CD14-positive monocyte (primary cell): ENCODE results near the gene KHDC4. TPM values are rescaled to one million over a fixed set of nuclear protein-coding genes. Genes with fewer than 3 reads are reported as not detected.

ENCODE experiments used
- DNase-seq, 3 donors: peaks; one replicate each; pipeline ENCODE4 v3.0.0-alpha.2; 2011 to 2022
- H2AFZ ChIP-seq: 2 replicates; pipeline ENCODE4 v1.6.0; 2012; ENCODE audit warnings: mild to moderate bottlenecking, low read depth, low read length, inconsistent platforms; ENCODE audit not compliant: insufficient read depth, poor library complexity, severe bottlenecking
- H3K27ac ChIP-seq, 2 donors: 1 replicate in 1 of 2; 2 replicates in 1 of 2; pipeline ENCODE4 v1.5.1; 2012 to 2013; ENCODE audit warnings: low read length in 2 of 2, control low read depth in 1 of 2, inconsistent platforms in 1 of 2, low read depth in 1 of 2, mild to moderate bottlenecking in 1 of 2
- H3K27me3 ChIP-seq, 2 donors: one replicate each; pipeline versions ENCODE4 v1.6.0 to v1.6.1; 2011 to 2013; ENCODE audit warnings: low read length in 2 of 2; ENCODE audit not compliant: control insufficient read depth in 2 of 2, insufficient read depth in 2 of 2
- H3K36me3 ChIP-seq, 2 donors: replicated peaks in 1 of 2; 1 replicate in 1 of 2; 2 replicates in 1 of 2; pipeline versions ENCODE4 v1.5.1 to v1.6.1; 2012 to 2013; ENCODE audit warnings: low read length in 2 of 2, control low read depth in 1 of 2, inconsistent platforms in 1 of 2, mild to moderate bottlenecking in 1 of 2; ENCODE audit not compliant: insufficient read depth in 2 of 2, control insufficient read depth in 1 of 2
- H3K4me1 ChIP-seq, 2 donors: 1 replicate in 1 of 2; 2 replicates in 1 of 2; pipeline versions ENCODE4 v1.5.1 to v1.6.1; 2012 to 2013; ENCODE audit warnings: low read length in 2 of 2, control low read depth in 1 of 2, inconsistent platforms in 1 of 2, mild to moderate bottlenecking in 1 of 2, moderate library complexity in 1 of 2; ENCODE audit not compliant: insufficient read depth in 2 of 2, control insufficient read depth in 1 of 2
- H3K4me2 ChIP-seq: replicated peaks from 2 replicates; pipeline ENCODE3; 2012; ENCODE audit warnings: low read length, moderate library complexity, mild to moderate bottlenecking; ENCODE audit not compliant: poor library complexity, severe bottlenecking; ENCODE audit errors: extremely low read depth
- H3K4me3 ChIP-seq, 3 experiments: fragments of 200-600 bp in 1 of 3; sonication (generic) in 1 of 3; replicated peaks in 1 of 3; 1 replicate in 2 of 3; 2 replicates in 1 of 3; pipeline ENCODE4 v1.5.1; 2011 to 2013; ENCODE audit warnings: low read length in 3 of 3, mild to moderate bottlenecking in 3 of 3, control low read depth in 2 of 3, low read depth in 2 of 3, inconsistent platforms in 1 of 3, moderate library complexity in 1 of 3
- H3K79me2 ChIP-seq: 2 replicates; pipeline ENCODE4 v1.6.0; 2012; ENCODE audit warnings: mild to moderate bottlenecking, control low read depth, inconsistent platforms, low read length, moderate library complexity; ENCODE audit not compliant: insufficient read depth
- H3K9ac ChIP-seq: 2 replicates; pipeline ENCODE4 v1.6.0; 2017; ENCODE audit warnings: low read length, mild to moderate bottlenecking; ENCODE audit not compliant: insufficient read depth, poor library complexity, severe bottlenecking
- H3K9me3 ChIP-seq, 2 donors: replicated peaks in 1 of 2; 1 replicate in 1 of 2; 2 replicates in 1 of 2; pipeline versions ENCODE4 v1.5.1 to v1.6.1; 2012 to 2013; ENCODE audit warnings: low read length in 2 of 2, control low read depth in 1 of 2; ENCODE audit not compliant: control insufficient read depth in 1 of 2, insufficient read depth in 1 of 2
- H4K20me1 ChIP-seq: 2 replicates; pipeline ENCODE4 v1.6.0; 2012; ENCODE audit warnings: mild to moderate bottlenecking, low read length, control low read depth, moderate library complexity; ENCODE audit not compliant: insufficient read depth
- H3K27ac Mint-ChIP-seq, 7 donors: one replicate each; pipeline ENCODE4 v1.8.0; 2020; ENCODE audit warnings: mild to moderate bottlenecking in 7 of 7, mixed read lengths in 7 of 7, moderate library complexity in 6 of 7, inconsistent platforms in 2 of 7
- H3K27me3 Mint-ChIP-seq, 3 donors: one replicate each; pipeline ENCODE4 v1.8.0; 2021 to 2022; ENCODE audit warnings: low read depth in 3 of 3, mild to moderate bottlenecking in 3 of 3, mixed read lengths in 3 of 3, moderate library complexity in 3 of 3, inconsistent platforms in 1 of 3
- H3K36me3 Mint-ChIP-seq, 2 donors: one replicate each; pipeline ENCODE4 v1.8.0; 2020; ENCODE audit warnings: mixed read lengths in 2 of 2, inconsistent platforms in 1 of 2, mild to moderate bottlenecking in 1 of 2
- H3K4me1 Mint-ChIP-seq: one replicate; pipeline ENCODE4 v1.8.0; 2020; ENCODE audit warnings: mild to moderate bottlenecking, mixed read lengths
- H3K4me3 Mint-ChIP-seq, 2 donors: one replicate each; pipeline ENCODE4 v1.8.0; 2020; ENCODE audit warnings: mild to moderate bottlenecking in 2 of 2, mixed read lengths in 2 of 2, moderate library complexity in 1 of 2
- H3K9me3 Mint-ChIP-seq, 7 donors: one replicate each; pipeline ENCODE4 v1.8.0; 2020 to 2022; ENCODE audit warnings: mixed read lengths in 7 of 7, mild to moderate bottlenecking in 6 of 7, moderate library complexity in 6 of 7, inconsistent platforms in 2 of 7
- WGBS: methylation state at CpG from one replicate; pipeline ENCODE4 v1.1.5; 2013; ENCODE audit warnings: missing lambda C conversion rate; ENCODE audit not compliant: insufficient coverage; 5-methylcytosine and 5-hydroxymethylcytosine counted together
- intact Hi-C, 2 donors: fragments of 100-400 bp; cut with micrococcal nuclease; formaldehyde crosslinking; loops; one replicate each; pipeline versions ENCODE4 v1.15.0 to v1.15.1; 2023
- polyA plus RNA-seq, 3 donors: library from polyadenylated mRNA; depleted of rRNA in 1 of 3; unstranded in 2 of 3; stranded (reverse) in 1 of 3; fragments of 300-500 nt in 2 of 3; fragments of >200 nt in 1 of 3; fragmentation: Illumina TruSeq in 2 of 3; gene quantifications; 1 replicate in 2 of 3; 2 replicates in 1 of 3; pipeline ENCODE4 v1.2.3, GENCODE V29; 2012 to 2021
- TF ChIP-seq, protein P1 (sequence below): fragments of 200-600 bp; IDR thresholded peaks from one replicate; pipeline ENCODE4 v1.8.0; 2022; ENCODE audit warnings: antibody characterized with exemption, mild to moderate bottlenecking

The KHDC4 gene
- polyA plus RNA-seq, 3 donors, result 3.4 to 22.0 (median 3.5) TPM

DNA sequence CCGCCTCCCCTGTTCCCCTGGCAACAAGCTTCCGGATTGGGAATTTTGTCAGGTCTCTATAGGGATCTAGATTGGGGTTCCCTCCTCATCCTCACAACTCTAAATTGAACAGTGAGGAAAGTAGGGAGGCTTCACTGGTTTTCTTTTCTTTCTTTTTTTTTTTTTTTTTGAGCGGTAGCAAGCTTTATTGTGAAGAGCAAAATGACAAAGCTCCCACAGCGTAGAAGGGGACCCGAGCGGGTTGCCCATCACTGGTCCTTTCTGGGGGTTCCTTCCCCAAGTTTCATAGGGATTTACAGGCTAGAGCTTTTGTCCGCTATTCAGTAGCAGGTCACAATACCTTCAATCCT is 33.8 kb upstream of the KHDC4 start:
- Histone ChIP-seq H3K4me2 (peak overlapping the region; percentile 83), H3K4me1 (peaks cover 84% of the 10 kb centered on the region in 2 donors), H3K4me3 (peak overlapping the region; percentile 3 to 94 (median 21)), H3K9me3 (no peaks in the 10 kb centered on the region), H3K27me3 (no peaks in the 10 kb centered on the region), H3K9ac (peak overlapping the region; percentile 61), H3K79me2 (peaks cover 97% of the 10 kb centered on the region), H4K20me1 (peaks cover 97% of the 10 kb centered on the region), H2AFZ (no peak overlapping the region), H3K27ac (peak overlapping the region; percentile 60 to 97), H3K36me3 (peaks cover 75 to 83% of the 10 kb centered on the region in 2 donors)
- Mint-ChIP-seq H3K9me3 (no peaks in the 10 kb centered on the region), H3K27ac (peak overlapping the region; percentile 91 to 99 (median 95)), H3K4me1 (peaks cover 80% of the 10 kb centered on the region), H3K36me3 (peaks cover 70 to 83% of the 10 kb centered on the region in 2 donors), H3K4me3 (peak overlapping the region; percentile 81 to 88), H3K27me3 (no peaks in the 10 kb centered on the region)
- TF ChIP-seq, protein P1, sequence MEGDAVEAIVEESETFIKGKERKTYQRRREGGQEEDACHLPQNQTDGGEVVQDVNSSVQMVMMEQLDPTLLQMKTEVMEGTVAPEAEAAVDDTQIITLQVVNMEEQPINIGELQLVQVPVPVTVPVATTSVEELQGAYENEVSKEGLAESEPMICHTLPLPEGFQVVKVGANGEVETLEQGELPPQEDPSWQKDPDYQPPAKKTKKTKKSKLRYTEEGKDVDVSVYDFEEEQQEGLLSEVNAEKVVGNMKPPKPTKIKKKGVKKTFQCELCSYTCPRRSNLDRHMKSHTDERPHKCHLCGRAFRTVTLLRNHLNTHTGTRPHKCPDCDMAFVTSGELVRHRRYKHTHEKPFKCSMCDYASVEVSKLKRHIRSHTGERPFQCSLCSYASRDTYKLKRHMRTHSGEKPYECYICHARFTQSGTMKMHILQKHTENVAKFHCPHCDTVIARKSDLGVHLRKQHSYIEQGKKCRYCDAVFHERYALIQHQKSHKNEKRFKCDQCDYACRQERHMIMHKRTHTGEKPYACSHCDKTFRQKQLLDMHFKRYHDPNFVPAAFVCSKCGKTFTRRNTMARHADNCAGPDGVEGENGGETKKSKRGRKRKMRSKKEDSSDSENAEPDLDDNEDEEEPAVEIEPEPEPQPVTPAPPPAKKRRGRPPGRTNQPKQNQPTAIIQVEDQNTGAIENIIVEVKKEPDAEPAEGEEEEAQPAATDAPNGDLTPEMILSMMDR, result no peak
- no peak for DNase-seq
- intact Hi-C loops, result no loop called here
- WGBS, result 42% methylated on average over 4 of the region's 7 CpGs

DNA sequence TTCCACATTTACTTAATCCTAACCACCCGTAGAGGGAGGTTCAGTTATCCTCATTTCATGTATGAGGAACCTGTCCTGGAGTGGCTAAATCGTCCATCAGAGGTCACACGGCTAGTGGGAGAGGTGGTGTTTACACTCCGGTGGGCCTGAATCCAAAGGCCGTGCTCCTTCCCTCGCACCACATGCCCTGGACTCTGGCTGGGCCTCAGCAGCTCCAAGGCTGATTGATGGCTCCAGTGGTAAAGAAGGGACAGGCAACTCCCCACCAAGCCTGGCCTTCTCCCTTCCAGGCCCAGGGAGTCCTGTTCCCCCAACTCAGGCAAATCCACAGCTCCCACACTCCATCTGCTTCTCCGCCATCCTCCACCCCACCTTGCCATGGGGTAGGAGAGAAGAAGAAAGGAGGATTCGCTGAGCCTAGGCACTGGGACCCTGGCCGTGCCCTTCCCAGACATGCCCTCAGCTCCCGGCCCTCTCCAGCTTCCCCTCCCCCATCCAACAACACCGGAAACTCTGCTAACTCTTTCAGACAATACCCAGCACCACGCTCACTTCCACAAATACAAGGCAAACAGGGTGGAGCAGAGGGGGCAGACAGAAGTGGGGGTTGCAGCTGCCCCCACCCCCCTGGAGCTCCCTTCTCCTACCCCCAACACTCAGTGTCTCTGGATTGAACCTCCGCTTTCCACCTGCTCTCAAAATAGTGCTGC is 33.3 kb upstream of the KHDC4 start:
- H3K4me1 Mint-ChIP-seq, result peaks cover 80% of the 10 kb centered on the region
- Histone ChIP-seq H3K79me2 (peaks cover 97% of the 10 kb centered on the region), H3K4me2 (peak overlapping the region; percentile 83), H3K9ac (peak overlapping the region; percentile 61), H3K36me3 (peaks cover 79 to 83% of the 10 kb centered on the region in 2 donors), H2AFZ (no peak overlapping the region), H3K4me1 (peaks cover 84% of the 10 kb centered on the region in 2 donors), H3K4me3 (peak overlapping the region; percentile 3 to 94 (median 21)), H3K9me3 (no peaks in the 10 kb centered on the region), H4K20me1 (peaks cover 97% of the 10 kb centered on the region), H3K27me3 (no peaks in the 10 kb centered on the region), H3K27ac (peak overlapping the region; percentile 60 to 97)
- no peaks in the 10 kb centered on the region for H3K9me3 Mint-ChIP-seq
- TF ChIP-seq, protein P1, result no peak
- intact Hi-C loops, result no loop called here
- H3K4me3 Mint-ChIP-seq, result peak overlapping the region; percentile 81 to 88
- no peaks in the 10 kb centered on the region for H3K27me3 Mint-ChIP-seq
- WGBS, result 40% methylated on average over 4 of the region's 13 CpGs
- peak overlapping the region; percentile 91 to 99 (median 95) for H3K27ac Mint-ChIP-seq
- H3K36me3 Mint-ChIP-seq, result peaks cover 70 to 83% of the 10 kb centered on the region in 2 donors
- DNase-seq, result peak in 1 of 3 donors; percentile 33
